Right atrium auricular region (tissue), 2 donors: ENCODE data around the gene TRPM1. TPM values are rescaled to one million over a fixed set of nuclear protein-coding genes. Genes with fewer than 3 reads are reported as not detected.

ENCODE experiments used
- DNase-seq: peaks from one replicate; pipeline ENCODE4 v3.0.0-alpha.2; 2019; ENCODE audit warnings: low spot score
- H3K27ac ChIP-seq, 2 donors: fragments of 200-600 bp; sonication (generic); 1 replicate in 1 of 2; 2 replicates in 1 of 2; pipeline ENCODE4 v1.5.1; 2016 to 2019
- H3K27me3 ChIP-seq, 2 donors: fragments of 200-600 bp; sonication (generic); one replicate each; pipeline versions ENCODE4 v1.5.1 to v1.6.0; 2017 to 2019
- H3K36me3 ChIP-seq: fragments of 200-600 bp; sonication (generic); one replicate; pipeline ENCODE4 v1.5.1; 2016
- H3K4me1 ChIP-seq, 2 donors: fragments of 200-600 bp; sonication (generic); one replicate each; pipeline versions ENCODE4 v1.5.1 to v1.6.0; 2017 to 2019
- H3K4me3 ChIP-seq, 2 donors: fragments of 200-600 bp; sonication (generic); 1 replicate in 1 of 2; 2 replicates in 1 of 2; pipeline ENCODE4 v1.5.1; 2017 to 2019; ENCODE audit warnings: mild to moderate bottlenecking in 1 of 2, moderate library complexity in 1 of 2
- H3K9me3 ChIP-seq, 2 donors: fragments of 200-600 bp; sonication (generic); one replicate each; pipeline ENCODE4 v1.5.1; 2019
- CTCF ChIP-seq, 2 donors: fragments of 200-600 bp; sonication (generic); IDR thresholded peaks; one replicate each; pipeline ENCODE4 v1.5.1; 2019; ENCODE audit warnings: antibody characterized with exemption in 2 of 2
- total RNA-seq, 2 donors: library from RNA; depleted of rRNA; stranded (reverse); fragments of >200 nt; gene quantifications; one replicate each; pipeline ENCODE4 v1.1.0, GENCODE V29; 2016

TRPM1 gene
- total RNA-seq, 2 donors from 2014 or later = not detected

- no peak for DNase-seq
- Histone ChIP-seq H3K27me3 (no peaks in the 10 kb centered on the region), H3K4me1 (no peaks in the 10 kb centered on the region), H3K9me3 (no peaks in the 10 kb centered on the region), H3K4me3 (no peak overlapping the region), H3K27ac (no peak overlapping the region), H3K36me3 (no peaks in the 10 kb centered on the region)
- no peak for TF ChIP-seq CTCF (IDR thresholded peaks at IDR 0.05)
Measured at GRCh38 chr15:31046759-31047359, 54.7 kb downstream of the TRPM1 start.

GRCh38 chr15:31045606-31046005 lies 55.9 kb downstream of the TRPM1 start:
- Histone ChIP-seq H3K9me3 (no peaks in the 10 kb centered on the region), H3K4me1 (no peaks in the 10 kb centered on the region), H3K27me3 (no peaks in the 10 kb centered on the region), H3K4me3 (no peak overlapping the region), H3K36me3 (no peaks in the 10 kb centered on the region), H3K27ac (no peak overlapping the region)
- no peak for DNase-seq
- TF ChIP-seq CTCF (IDR thresholded peaks at IDR 0.05) = no peak

GRCh38 chr15:31042751-31043150 lies 58.8 kb downstream of the TRPM1 start:
- no peak for DNase-seq
- no peaks in the 10 kb centered on the region for H3K4me1 ChIP-seq
- no peaks in the 10 kb centered on the region for H3K36me3 ChIP-seq
- H3K27ac ChIP-seq = no peak overlapping the region
- TF ChIP-seq CTCF (IDR thresholded peaks at IDR 0.05) = no peak
- H3K27me3 ChIP-seq = no peaks in the 10 kb centered on the region
- no peak overlapping the region for H3K4me3 ChIP-seq
- no peaks in the 10 kb centered on the region for H3K9me3 ChIP-seq

- no peaks in the 10 kb centered on the region for H3K9me3 ChIP-seq
- no peaks in the 10 kb centered on the region for H3K27me3 ChIP-seq
- H3K36me3 ChIP-seq = no peaks in the 10 kb centered on the region
- no peak for TF ChIP-seq CTCF (IDR thresholded peaks at IDR 0.05)
- H3K4me1 ChIP-seq = no peaks in the 10 kb centered on the region
- no peak overlapping the region for H3K4me3 ChIP-seq
- no peak overlapping the region for H3K27ac ChIP-seq
- no peak for DNase-seq
Measured at GRCh38 chr15:31041610-31042009, 59.9 kb downstream of the TRPM1 start.

GRCh38 chr15:31040611-31041010 lies 60.9 kb downstream of the TRPM1 start:
- no peak for DNase-seq

More at GRCh38 chr15:31040611-31041010, 60.9 kb downstream of the TRPM1 start:
- TF ChIP-seq CTCF (IDR thresholded peaks at IDR 0.05) = no peak
- H3K4me1 ChIP-seq = no peaks in the 10 kb centered on the region
- no peaks in the 10 kb centered on the region for H3K36me3 ChIP-seq
- H3K27me3 ChIP-seq = no peaks in the 10 kb centered on the region
- no peak overlapping the region for H3K27ac ChIP-seq
- no peaks in the 10 kb centered on the region for H3K9me3 ChIP-seq
- H3K4me3 ChIP-seq = no peak overlapping the region
